Smooth muscle cell (in vitro differentiated cells): ENCODE data around the gene EPHA4. TPM values are rescaled to one million over a fixed set of nuclear protein-coding genes. Genes with fewer than 3 reads are reported as not detected.

Source experiments
- DNase-seq: peaks from one replicate; lab custom pipeline; 2025; ENCODE audit not compliant: unreplicated experiment; lab: John Stamatoyannopoulos, UW
- H2AFZ ChIP-seq: fragments of 200-600 bp; sonication (generic); 2 replicates; pipeline ENCODE4 v1.6.0; 2016; ENCODE audit warnings: antibody characterized with exemption, low read depth, mild to moderate bottlenecking
- H3F3A ChIP-seq: fragments of 200-600 bp; sonication (generic); 2 replicates; pipeline ENCODE4 v1.6.0; 2017; ENCODE audit warnings: antibody characterized with exemption, low read depth
- H3K27ac ChIP-seq: fragments of 200-600 bp; sonication (generic); 2 replicates; pipeline ENCODE4 v1.5.1; 2016; ENCODE audit warnings: low read depth, mild to moderate bottlenecking
- H3K27me3 ChIP-seq: fragments of 200-600 bp; sonication (generic); 2 replicates; pipeline ENCODE4 v1.6.1; 2016; ENCODE audit warnings: low read depth, mild to moderate bottlenecking
- H3K36me3 ChIP-seq: fragments of 200-600 bp; sonication (generic); 2 replicates; pipeline ENCODE4 v1.5.1; 2016; ENCODE audit warnings: low read depth
- H3K4me1 ChIP-seq: fragments of 200-600 bp; sonication (generic); 2 replicates; pipeline ENCODE4 v1.5.1; 2016; ENCODE audit warnings: low read depth
- H3K4me2 ChIP-seq: fragments of 200-600 bp; sonication (generic); 2 replicates; pipeline ENCODE4 v1.6.0; 2016; ENCODE audit warnings: mild to moderate bottlenecking
- H3K4me3 ChIP-seq: fragments of 200-600 bp; sonication (generic); 2 replicates; pipeline ENCODE4 v1.5.1; 2016; ENCODE audit warnings: mild to moderate bottlenecking
- H3K79me2 ChIP-seq: fragments of 200-600 bp; sonication (generic); 2 replicates; pipeline ENCODE4 v1.6.0; 2016; ENCODE audit warnings: low read depth, mild to moderate bottlenecking
- H3K9ac ChIP-seq: fragments of 200-600 bp; sonication (generic); 2 replicates; pipeline ENCODE4 v1.6.0; 2016; ENCODE audit warnings: low read depth
- H3K9me3 ChIP-seq: fragments of 200-600 bp; sonication (generic); replicated peaks from 2 replicates; pipeline ENCODE4 v1.5.1; 2016; ENCODE audit warnings: low read depth
- H4K20me1 ChIP-seq: fragments of 200-600 bp; sonication (generic); 2 replicates; pipeline ENCODE4 v1.6.0; 2016; ENCODE audit warnings: low read depth
- CTCF ChIP-seq: fragments of 200-600 bp; sonication (generic); IDR thresholded peaks from 2 replicates; pipeline ENCODE4 v1.5.1; 2017; ENCODE audit warnings: borderline replicate concordance, mild to moderate bottlenecking, antibody characterized with exemption; ENCODE audit not compliant: insufficient read depth, poor library complexity, severe bottlenecking
- whole genome bisulfite sequencing: methylation state at CpG from one replicate; pipeline ENCODE4 v1.1.7; 2016; ENCODE audit warnings: low lambda C conversion rate; 5-methylcytosine and 5-hydroxymethylcytosine counted together
- polyA plus RNA-seq: library from polyadenylated mRNA; unstranded; fragments of >200 nt; fragmentation: Nextera tagmentation; extraction: Ambion mirVana; gene quantifications from 2 replicates; pipeline ENCODE4 v1.2.1, GENCODE V29; 2016
- total RNA-seq: library from RNA; depleted of rRNA; stranded (reverse); fragments of >200 nt; gene quantifications from 2 replicates; pipeline ENCODE4 v1.2.3, GENCODE V29; 2014

The EPHA4 gene
- total and polyA plus RNA-seq, 2 experiments from 2014 or later = 2.8 to 48.3 TPM

- no peak for DNase-seq
- Histone ChIP-seq H3K4me2 (no peak overlapping the region), H3K9me3 (no peaks in the 10 kb centered on the region), H4K20me1 (no peaks in the 10 kb centered on the region), H3K27me3 (peaks cover 5% of the 10 kb centered on the region), H2AFZ (no peak overlapping the region), H3K27ac (no peak overlapping the region), H3K36me3 (no peaks in the 10 kb centered on the region), H3K79me2 (no peaks in the 10 kb centered on the region), H3K9ac (no peak overlapping the region), H3K4me3 (no peak overlapping the region), H3F3A (no peaks in the 10 kb centered on the region), H3K4me1 (peaks cover 43% of the 10 kb centered on the region)
- TF ChIP-seq CTCF = no peak
- WGBS = 50% methylated on average over 4 of the region's 4 CpGs
These were observed 19.8 kb downstream of the EPHA4 start for GRCh38 chr2:221552291-221552690.

- H3K27ac ChIP-seq = no peak overlapping the region
- H3K4me2 ChIP-seq = no peak overlapping the region
- H3F3A ChIP-seq = no peaks in the 10 kb centered on the region
- no peaks in the 10 kb centered on the region for H3K79me2 ChIP-seq
- TF ChIP-seq CTCF = no peak
- H3K9ac ChIP-seq = no peak overlapping the region
- H2AFZ ChIP-seq = no peak overlapping the region
- H3K9me3 ChIP-seq = no peaks in the 10 kb centered on the region
- no peaks in the 10 kb centered on the region for H4K20me1 ChIP-seq
- WGBS = 83% methylated on average over 1 of the region's 1 CpG
- peaks cover 41% of the 10 kb centered on the region for H3K4me1 ChIP-seq
- peaks cover 5% of the 10 kb centered on the region for H3K27me3 ChIP-seq
- H3K36me3 ChIP-seq = no peaks in the 10 kb centered on the region
- no peak overlapping the region for H3K4me3 ChIP-seq
- no peak for DNase-seq
These were observed 20.2 kb downstream of the EPHA4 start for GRCh38 chr2:221551864-221552263.

- H3K4me1 ChIP-seq = peaks cover 28% of the 10 kb centered on the region
- H3F3A ChIP-seq = no peaks in the 10 kb centered on the region
- H2AFZ ChIP-seq = no peak overlapping the region
- H4K20me1 ChIP-seq = no peaks in the 10 kb centered on the region
- H3K9me3 ChIP-seq = no peaks in the 10 kb centered on the region
- H3K4me3 ChIP-seq = no peak overlapping the region
- no peaks in the 10 kb centered on the region for H3K36me3 ChIP-seq
- peaks cover 5% of the 10 kb centered on the region for H3K27me3 ChIP-seq
- H3K27ac ChIP-seq = no peak overlapping the region
- H3K9ac ChIP-seq = no peak overlapping the region
- no peak for DNase-seq
- H3K79me2 ChIP-seq = no peaks in the 10 kb centered on the region
- TF ChIP-seq CTCF = no peak
- no peak overlapping the region for H3K4me2 ChIP-seq
These were observed 23.0 kb downstream of the EPHA4 start for GRCh38 chr2:221549143-221549542.

GRCh38 chr2:221546505-221547225, 25.4 kb downstream of the EPHA4 start:
- 71% methylated on average over 2 of the region's 2 CpGs for WGBS

More at GRCh38 chr2:221546505-221547225, 25.4 kb downstream of the EPHA4 start:
- peaks cover 10% of the 10 kb centered on the region for H3K4me1 ChIP-seq
- H3K36me3 ChIP-seq = no peaks in the 10 kb centered on the region
- no peaks in the 10 kb centered on the region for H4K20me1 ChIP-seq
- no peak for DNase-seq
- no peaks in the 10 kb centered on the region for H3K79me2 ChIP-seq
- H2AFZ ChIP-seq = no peak overlapping the region
- H3K9ac ChIP-seq = no peak overlapping the region
- no peaks in the 10 kb centered on the region for H3K9me3 ChIP-seq
- TF ChIP-seq CTCF = no peak
- peak overlapping the region; percentile 20 for H3K27ac ChIP-seq
- peaks cover 5% of the 10 kb centered on the region for H3K27me3 ChIP-seq
- H3F3A ChIP-seq = no peaks in the 10 kb centered on the region
- no peak overlapping the region for H3K4me3 ChIP-seq
- H3K4me2 ChIP-seq = no peak overlapping the region
